ENCODE results near the gene SDHB.

GRCh38 chr1:16969057-16969611, 84.7 kb downstream of the SDHB start:
- TF ChIP-seq CTCF (IDR thresholded peaks at IDR 0.05) (no peak), POLR2A (IDR thresholded peaks at IDR 0.05) (no peak)

All from right lobe of liver (tissue), 4 donors.